Measurements from ENCODE around the gene NR4A2. TPM values are rescaled to one million over a fixed set of nuclear protein-coding genes. Genes with fewer than 3 reads are reported as not detected.

NR4A2 gene
- total RNA-seq, 1 experiment from 2014 or later: 1.1 TPM

GRCh38 chr2:156322051-156322685 lies 10.4 kb downstream of the NR4A2 start:
- TF ChIP-seq EZH2 (IDR thresholded peaks at IDR 0.05; ENCODE audit: borderline replicate concordance, low read depth, low read length, poor library complexity, severe bottlenecking): no peak
- TF ChIP-seq CTCF (conservative IDR thresholded peaks at IDR 0.05; ENCODE audit: low read depth, low read length): no peak
- intact Hi-C loops (cut with micrococcal nuclease; ENCODE audit: unreplicated experiment): no loop called here
- ChIA-PET CTCF (no interaction called here), POLR2A (ENCODE audit: low non-redundant PET) (no interaction called here)
- Histone ChIP-seq H3K36me3 (ENCODE audit: insufficient read depth, low read length, poor library complexity, severe bottlenecking) (no peaks in the 10 kb centered on the region), H3K27me3 (replicated peaks; ENCODE audit: insufficient read depth, low read depth, low read length, poor library complexity) (peaks cover 75% of the 10 kb centered on the region), H3K9me3 (ENCODE audit: low read depth, low read length, poor library complexity, severe bottlenecking) (no peaks in the 10 kb centered on the region), H3K4me3 (ENCODE audit: low read depth, low read length, poor library complexity, severe bottlenecking) (no peak overlapping the region), H3K4me1 (ENCODE audit: insufficient read depth, low read length, poor library complexity, severe bottlenecking) (peaks cover 5% of the 10 kb centered on the region), H3K27ac (ENCODE audit: low read depth, low read length, poor library complexity, severe bottlenecking) (no peak overlapping the region)
- BruUV-seq (replicated peaks): no TSS peak
- no peak for DNase-seq (ENCODE audit: low spot score)

- ChIA-PET CTCF (no interaction called here), POLR2A (ENCODE audit: low non-redundant PET) (no interaction called here)
- Histone ChIP-seq H3K27ac (ENCODE audit: low read depth, low read length, poor library complexity, severe bottlenecking) (no peak overlapping the region), H3K4me1 (ENCODE audit: insufficient read depth, low read length, poor library complexity, severe bottlenecking) (peaks cover 5% of the 10 kb centered on the region), H3K27me3 (replicated peaks; ENCODE audit: insufficient read depth, low read depth, low read length, poor library complexity) (peaks cover 81% of the 10 kb centered on the region), H3K36me3 (ENCODE audit: insufficient read depth, low read length, poor library complexity, severe bottlenecking) (no peaks in the 10 kb centered on the region), H3K4me3 (ENCODE audit: low read depth, low read length, poor library complexity, severe bottlenecking) (peak overlapping the region; percentile 11), H3K9me3 (ENCODE audit: low read depth, low read length, poor library complexity, severe bottlenecking) (no peaks in the 10 kb centered on the region)
- peak; percentile 34 for DNase-seq (ENCODE audit: low spot score)
- BruUV-seq (replicated peaks): no TSS peak
- intact Hi-C loops (cut with micrococcal nuclease; ENCODE audit: unreplicated experiment): no loop called here
- no peak for TF ChIP-seq EZH2 (IDR thresholded peaks at IDR 0.05; ENCODE audit: borderline replicate concordance, low read depth, low read length, poor library complexity, severe bottlenecking)
- no peak for TF ChIP-seq CTCF (conservative IDR thresholded peaks at IDR 0.05; ENCODE audit: low read depth, low read length)
Observed at GRCh38 chr2:156321243-156321904, 11.1 kb downstream of the NR4A2 start.

GRCh38 chr2:156320486-156321098 lies 11.9 kb downstream of the NR4A2 start:
- ChIA-PET CTCF (no interaction called here), POLR2A (ENCODE audit: low non-redundant PET) (no interaction called here)
- no peak overlapping the region for H3K27ac ChIP-seq (ENCODE audit: low read depth, low read length, poor library complexity, severe bottlenecking)
- H3K27me3 ChIP-seq (replicated peaks; ENCODE audit: insufficient read depth, low read depth, low read length, poor library complexity): peaks cover 86% of the 10 kb centered on the region
- no peaks in the 10 kb centered on the region for H3K9me3 ChIP-seq (ENCODE audit: low read depth, low read length, poor library complexity, severe bottlenecking)
- TF ChIP-seq EZH2 (IDR thresholded peaks at IDR 0.05; ENCODE audit: borderline replicate concordance, low read depth, low read length, poor library complexity, severe bottlenecking) (no peak), CTCF (conservative IDR thresholded peaks at IDR 0.05; ENCODE audit: low read depth, low read length) (no peak)
- intact Hi-C loops (cut with micrococcal nuclease; ENCODE audit: unreplicated experiment): no loop called here
- peak; percentile 26 for DNase-seq (ENCODE audit: low spot score)
- H3K4me3 ChIP-seq (ENCODE audit: low read depth, low read length, poor library complexity, severe bottlenecking): peak overlapping the region; percentile 11
- peaks cover 5% of the 10 kb centered on the region for H3K4me1 ChIP-seq (ENCODE audit: insufficient read depth, low read length, poor library complexity, severe bottlenecking)
- no peaks in the 10 kb centered on the region for H3K36me3 ChIP-seq (ENCODE audit: insufficient read depth, low read length, poor library complexity, severe bottlenecking)
- BruUV-seq (replicated peaks): no TSS peak
